GM18861 (cell line): ENCODE results near the gene AOC1.

ENCODE experiments used
- ATAC-seq: cut with Tn5 transposase; IDR thresholded peaks from one replicate; pipeline ENCODE4 v1.9.1; 2021; ENCODE audit not compliant: unreplicated experiment

AOC1 gene

GRCh38 chr7:150857276-150858055, 5.1 kb downstream of the AOC1 start:
- ATAC-seq: no peak

GRCh38 chr7:150858236-150859197, 6.2 kb downstream of the AOC1 start:
- ATAC-seq: no peak

GRCh38 chr7:150860291-150860977, 8.1 kb downstream of the AOC1 start:
- ATAC-seq: no peak

GRCh38 chr7:150860978-150861295, 8.6 kb downstream of the AOC1 start:
- no peak for ATAC-seq

- ATAC-seq: no peak
Measured at GRCh38 chr7:150862356-150862755, 10.0 kb downstream of the AOC1 start.

- no peak for ATAC-seq
Measured at GRCh38 chr7:150863946-150864345, 11.6 kb downstream of the AOC1 start.

- no peak for ATAC-seq
Measured at GRCh38 chr7:150866932-150867564, 14.7 kb downstream of the AOC1 start.

GRCh38 chr7:150867605-150868004, 15.3 kb downstream of the AOC1 start:
- no peak for ATAC-seq

- ATAC-seq: no peak
Measured at GRCh38 chr7:150869467-150869866, 17.1 kb downstream of the AOC1 start.

- ATAC-seq: no peak
Measured at GRCh38 chr7:150871601-150872000, 19.3 kb downstream of the AOC1 start.

- ATAC-seq: no peak
Measured at GRCh38 chr7:150874401-150875198, 22.3 kb downstream of the AOC1 start.

GRCh38 chr7:150875791-150876190, 23.5 kb downstream of the AOC1 start:
- no peak for ATAC-seq

GRCh38 chr7:150876817-150877526, 24.7 kb downstream of the AOC1 start:
- no peak for ATAC-seq

- ATAC-seq: no peak
Measured at GRCh38 chr7:150877536-150877935, 25.2 kb downstream of the AOC1 start.

- ATAC-seq: no peak
Measured at GRCh38 chr7:150879345-150879744, 27.0 kb downstream of the AOC1 start.

GRCh38 chr7:150881189-150881588, 28.9 kb downstream of the AOC1 start:
- no peak for ATAC-seq

GRCh38 chr7:150890853-150891584, 38.7 kb downstream of the AOC1 start:
- ATAC-seq: no peak

GRCh38 chr7:150891740-150892139, 39.4 kb downstream of the AOC1 start:
- no peak for ATAC-seq

GRCh38 chr7:150895809-150896208, 43.5 kb downstream of the AOC1 start:
- no peak for ATAC-seq
